ENCODE measurements around the gene ITGBL1.

DNA sequence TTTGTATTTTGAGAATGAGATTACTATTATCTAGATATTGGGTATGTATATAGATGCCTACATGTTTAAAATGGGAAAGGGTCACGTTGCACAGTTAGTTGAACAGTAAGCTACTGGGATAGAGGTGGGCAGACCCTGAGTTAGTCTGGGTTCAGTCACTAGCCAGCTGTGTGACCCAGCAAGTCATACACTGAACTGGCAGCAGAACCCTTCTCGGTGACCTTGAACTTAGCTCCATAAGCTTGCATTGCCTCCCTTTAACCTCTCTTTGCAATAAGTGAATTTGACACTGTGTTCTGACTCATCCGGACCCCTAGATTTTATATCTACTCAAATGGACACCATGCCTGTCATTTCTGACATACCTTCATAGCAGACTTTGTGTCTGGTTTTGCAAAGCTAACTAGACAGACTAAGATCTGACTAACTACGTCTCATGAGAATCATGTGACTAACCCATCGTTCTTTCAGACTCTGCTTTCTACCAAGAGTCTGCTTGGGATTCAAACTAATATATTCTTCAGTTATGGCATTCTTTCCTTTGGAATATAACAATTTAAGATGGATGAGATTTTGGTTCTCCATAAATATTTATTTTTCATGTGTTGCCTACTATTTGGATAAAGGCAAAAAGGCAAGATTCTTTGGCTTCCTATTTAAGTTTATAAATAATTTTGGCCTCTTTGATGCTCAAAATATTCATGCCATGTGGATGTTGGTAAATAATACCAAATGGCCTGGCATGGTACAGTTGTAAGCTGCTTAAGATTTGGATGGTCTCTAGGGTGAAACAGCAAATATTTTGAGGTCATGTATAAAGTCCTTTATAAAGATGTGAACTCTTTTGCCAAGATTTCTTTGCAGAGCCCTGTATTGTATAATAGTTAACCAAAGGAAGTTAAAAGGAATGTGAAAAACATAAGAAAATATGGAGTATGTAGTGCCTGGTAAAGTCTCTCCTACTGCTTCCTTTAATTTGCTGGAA, 159.3 kb downstream of the ITGBL1 start:
- TF ChIP-seq EZH2phosphoT487 (IDR thresholded peaks at IDR 0.05; ENCODE audit: insufficient read depth, low read depth) (no peak), EZH2 (IDR thresholded peaks at IDR 0.05; ENCODE audit: insufficient read depth, poor library complexity, severe bottlenecking) (no peak)
